ENCODE results near the gene CCDC150. TPM values are rescaled to one million over a fixed set of nuclear protein-coding genes. Genes with fewer than 3 reads are reported as not detected.
"Not testable (repeated sequence)": the region's sequence is repeated elsewhere in the genome, so short reads cannot be mapped to it uniquely, and the experiment has no call there.

CCDC150 gene
- total RNA-seq, 1 donor from 2014 or later: 1.5 TPM

- Histone ChIP-seq H3K9me3 (no peaks in the 10 kb centered on the region), H3K36me3 (no peaks in the 10 kb centered on the region), H3K4me3 (no peak overlapping the region), H3K27ac (no peak overlapping the region), H3K4me1 (no peaks in the 10 kb centered on the region), H3K27me3 (ENCODE audit: low read depth) (no peaks in the 10 kb centered on the region)
- DNase-seq (no peak), ATAC-seq (no peak)
- intact Hi-C loops (cut with DNase I): no loop called here
- TF ChIP-seq CTCF (IDR thresholded peaks at IDR 0.05): no peak
These were observed 86.4 kb downstream of the CCDC150 start for GRCh38 chr2:196725882-196726281.

GRCh38 chr2:196729418-196729817 lies 89.9 kb downstream of the CCDC150 start:
- no peak for TF ChIP-seq CTCF (IDR thresholded peaks at IDR 0.05)
- intact Hi-C loops (cut with DNase I): no loop called here
- H3K27me3 ChIP-seq (ENCODE audit: low read depth): no peaks in the 10 kb centered on the region
- no peak overlapping the region for H3K27ac ChIP-seq
- H3K4me3 ChIP-seq: no peak overlapping the region
- DNase-seq (no peak), ATAC-seq (no peak)
- H3K9me3 ChIP-seq: no peaks in the 10 kb centered on the region
- H3K4me1 ChIP-seq: no peaks in the 10 kb centered on the region
- H3K36me3 ChIP-seq: no peaks in the 10 kb centered on the region

- not testable (repeated sequence) for H3K27me3 ChIP-seq (ENCODE audit: low read depth); DNase-seq; ATAC-seq
These were observed 97.1 kb downstream of the CCDC150 start for GRCh38 chr2:196736646-196737045.

GRCh38 chr2:196737046-196737445 lies 97.5 kb downstream of the CCDC150 start:
- ATAC-seq: no peak

More at GRCh38 chr2:196736646-196737045, 97.1 kb downstream of the CCDC150 start:
- H3K4me3 ChIP-seq; H3K9me3 ChIP-seq; H3K4me1 ChIP-seq; H3K36me3 ChIP-seq; intact Hi-C loops (cut with DNase I); H3K27ac ChIP-seq: not testable (repeated sequence)

GRCh38 chr2:196739031-196739430 lies 99.5 kb downstream of the CCDC150 start:
- peaks cover 4% of the 10 kb centered on the region for H3K9me3 ChIP-seq
- no peak for ATAC-seq

More at GRCh38 chr2:196737046-196737445, 97.5 kb downstream of the CCDC150 start:
- DNase-seq: no peak
- Histone ChIP-seq H3K27ac (no peak overlapping the region), H3K36me3 (no peaks in the 10 kb centered on the region), H3K9me3 (peaks cover 4% of the 10 kb centered on the region), H3K27me3 (ENCODE audit: low read depth) (no peaks in the 10 kb centered on the region), H3K4me3 (no peak overlapping the region), H3K4me1 (no peaks in the 10 kb centered on the region)
- intact Hi-C loops (cut with DNase I): no loop called here
- TF ChIP-seq CTCF (IDR thresholded peaks at IDR 0.05): no peak

GRCh38 chr2:196742216-196742615 lies 102.7 kb downstream of the CCDC150 start:
- Histone ChIP-seq H3K27me3 (ENCODE audit: low read depth) (no peaks in the 10 kb centered on the region), H3K9me3 (peaks cover 4% of the 10 kb centered on the region), H3K36me3 (no peaks in the 10 kb centered on the region), H3K4me3 (no peak overlapping the region), H3K27ac (no peak overlapping the region), H3K4me1 (no peaks in the 10 kb centered on the region)
- no peak for TF ChIP-seq CTCF (IDR thresholded peaks at IDR 0.05)
- ATAC-seq (no peak), DNase-seq (no peak)
- intact Hi-C loops (cut with DNase I): no loop called here

More at GRCh38 chr2:196739031-196739430, 99.5 kb downstream of the CCDC150 start:
- Histone ChIP-seq H3K4me1 (no peaks in the 10 kb centered on the region), H3K36me3 (no peaks in the 10 kb centered on the region), H3K27me3 (ENCODE audit: low read depth) (no peaks in the 10 kb centered on the region), H3K27ac (no peak overlapping the region), H3K4me3 (no peak overlapping the region)
- no peak for DNase-seq
- TF ChIP-seq CTCF (IDR thresholded peaks at IDR 0.05): no peak
- intact Hi-C loops (cut with DNase I): no loop called here
